ENCODE results near the gene INPP4B.

Gene INPP4B

GRCh38 chr4:142824368-142824767 is 21.7 kb downstream of the INPP4B start:
- Histone ChIP-seq H3K9ac (no peak overlapping the region), H2AFZ (ENCODE audit: low read depth) (no peak overlapping the region), H3K27ac (no peak overlapping the region)

DNA sequence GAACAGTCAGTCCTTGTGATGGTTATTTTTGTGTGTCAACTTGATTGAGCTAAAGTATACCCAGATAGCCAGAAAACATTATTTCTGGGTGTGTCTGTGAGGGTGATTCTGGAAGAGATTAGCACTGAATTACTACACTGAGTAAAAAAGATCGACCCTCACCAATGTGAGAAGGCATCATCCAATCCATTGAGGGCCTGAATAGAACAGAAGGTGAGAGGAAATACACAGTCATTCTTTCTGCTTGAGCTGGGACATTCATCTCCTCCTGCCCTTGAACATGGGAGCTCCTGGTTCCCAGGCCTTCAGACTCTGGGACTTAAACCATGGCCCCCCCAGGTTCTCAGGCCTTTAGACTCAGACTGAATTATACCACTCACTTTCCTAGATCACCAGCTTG is 22.3 kb downstream of the INPP4B start:
- no peak for TF ChIP-seq CTCF (conservative IDR thresholded peaks at IDR 0.05; ENCODE audit: low read depth, low read length)
- H3K9ac ChIP-seq = no peak overlapping the region
- no peak overlapping the region for H3K4me3 ChIP-seq (IDR thresholded peaks at IDR 0.05; ENCODE audit: insufficient read depth, low read depth, low read length)
- no peaks in the 10 kb centered on the region for H3K36me3 ChIP-seq (ENCODE audit: insufficient read depth)
- H3K79me2 ChIP-seq (ENCODE audit: insufficient read depth, low read depth) = no peaks in the 10 kb centered on the region
- no peaks in the 10 kb centered on the region for H3K4me1 ChIP-seq (ENCODE audit: low read depth, poor library complexity, severe bottlenecking)
- no peaks in the 10 kb centered on the region for H4K20me1 ChIP-seq (ENCODE audit: insufficient read depth)
- H2AFZ ChIP-seq (ENCODE audit: low read depth) = no peak overlapping the region
- no peaks in the 10 kb centered on the region for H3K27me3 ChIP-seq (ENCODE audit: insufficient read depth, low read depth)
- H3K4me2 ChIP-seq = no peak overlapping the region
- no peak overlapping the region for H3K27ac ChIP-seq

More at GRCh38 chr4:142824368-142824767, 21.7 kb downstream of the INPP4B start:
- Histone ChIP-seq H3K79me2 (ENCODE audit: insufficient read depth, low read depth) (no peaks in the 10 kb centered on the region), H3K36me3 (ENCODE audit: insufficient read depth) (no peaks in the 10 kb centered on the region), H3K4me3 (IDR thresholded peaks at IDR 0.05; ENCODE audit: insufficient read depth, low read depth, low read length) (no peak overlapping the region), H3K27me3 (ENCODE audit: insufficient read depth, low read depth) (no peaks in the 10 kb centered on the region), H3K4me1 (ENCODE audit: low read depth, poor library complexity, severe bottlenecking) (no peaks in the 10 kb centered on the region), H4K20me1 (ENCODE audit: insufficient read depth) (no peaks in the 10 kb centered on the region), H3K4me2 (no peak overlapping the region)
- no peak for TF ChIP-seq CTCF (conservative IDR thresholded peaks at IDR 0.05; ENCODE audit: low read depth, low read length)

DNA sequence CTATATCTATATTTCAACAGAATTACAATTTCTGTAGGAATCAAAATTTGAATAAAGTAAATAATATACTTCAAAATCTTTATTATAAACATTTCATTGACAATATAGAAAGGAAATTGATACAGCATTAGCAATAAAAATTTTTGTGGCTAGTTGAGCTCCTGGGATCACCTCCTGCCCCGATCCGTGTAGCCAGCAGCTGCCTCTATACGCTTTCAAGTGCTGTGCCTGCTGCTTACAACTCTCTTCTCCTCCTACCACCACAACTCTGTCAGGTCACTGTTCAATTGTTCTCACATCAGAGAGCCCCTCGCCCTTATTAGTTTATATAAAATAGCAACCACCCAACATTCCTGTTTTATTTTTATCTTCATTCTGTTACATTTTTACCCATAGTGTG is 27.6 kb downstream of the INPP4B start:
- no peak for TF ChIP-seq CTCF (conservative IDR thresholded peaks at IDR 0.05; ENCODE audit: low read depth, low read length)
- no peak overlapping the region for H3K27ac ChIP-seq
- no peaks in the 10 kb centered on the region for H4K20me1 ChIP-seq (ENCODE audit: insufficient read depth)
- no peak overlapping the region for H3K4me3 ChIP-seq (IDR thresholded peaks at IDR 0.05; ENCODE audit: insufficient read depth, low read depth, low read length)
- H3K9ac ChIP-seq = no peak overlapping the region
- peaks cover 10% of the 10 kb centered on the region for H3K4me1 ChIP-seq (ENCODE audit: low read depth, poor library complexity, severe bottlenecking)
- H3K36me3 ChIP-seq (ENCODE audit: insufficient read depth) = no peaks in the 10 kb centered on the region
- no peak overlapping the region for H3K4me2 ChIP-seq
- H2AFZ ChIP-seq (ENCODE audit: low read depth) = no peak overlapping the region
- H3K79me2 ChIP-seq (ENCODE audit: insufficient read depth, low read depth) = no peaks in the 10 kb centered on the region
- H3K27me3 ChIP-seq (ENCODE audit: insufficient read depth, low read depth) = no peaks in the 10 kb centered on the region

DNA sequence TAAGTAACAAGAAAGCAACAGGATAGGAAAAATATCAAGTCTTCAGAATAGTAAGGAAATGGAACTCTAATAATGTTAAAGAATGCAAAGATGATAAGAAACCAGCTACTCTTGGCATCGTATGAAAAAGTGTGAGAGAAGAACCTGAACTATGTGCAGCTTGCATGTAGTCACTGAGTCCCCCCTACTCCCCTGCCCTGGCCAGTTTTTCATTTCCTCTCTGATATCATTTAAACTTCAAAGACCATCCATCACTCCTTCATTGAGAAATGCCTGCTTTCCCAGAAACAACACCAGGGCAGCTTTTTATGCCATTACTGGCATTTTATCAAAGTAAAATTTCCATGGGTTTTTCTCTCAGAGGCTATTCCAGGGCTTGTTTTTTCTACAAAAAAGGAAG is 28.1 kb downstream of the INPP4B start:
- Histone ChIP-seq H3K27ac (no peak overlapping the region), H4K20me1 (ENCODE audit: insufficient read depth) (no peaks in the 10 kb centered on the region), H3K36me3 (ENCODE audit: insufficient read depth) (no peaks in the 10 kb centered on the region), H3K79me2 (ENCODE audit: insufficient read depth, low read depth) (no peaks in the 10 kb centered on the region), H3K27me3 (ENCODE audit: insufficient read depth, low read depth) (no peaks in the 10 kb centered on the region), H3K9ac (no peak overlapping the region), H3K4me1 (ENCODE audit: low read depth, poor library complexity, severe bottlenecking) (peaks cover 10% of the 10 kb centered on the region), H3K4me3 (IDR thresholded peaks at IDR 0.05; ENCODE audit: insufficient read depth, low read depth, low read length) (no peak overlapping the region), H2AFZ (ENCODE audit: low read depth) (no peak overlapping the region), H3K4me2 (no peak overlapping the region)
- TF ChIP-seq CTCF (conservative IDR thresholded peaks at IDR 0.05; ENCODE audit: low read depth, low read length) = no peak

Data from KMS-11 (cell line).